IPS-NIHi11 (cell line): ENCODE results near the gene EFCAB6.

Experiments used
- DNase-seq: peaks from one replicate; pipeline ENCODE4 v3.0.0; 2012; ENCODE audit warnings: mixed read lengths, low spot score

The EFCAB6 gene

GRCh38 chr22:43846966-43847365 is 34.9 kb upstream of the EFCAB6 start:
- no peak for DNase-seq

DNA sequence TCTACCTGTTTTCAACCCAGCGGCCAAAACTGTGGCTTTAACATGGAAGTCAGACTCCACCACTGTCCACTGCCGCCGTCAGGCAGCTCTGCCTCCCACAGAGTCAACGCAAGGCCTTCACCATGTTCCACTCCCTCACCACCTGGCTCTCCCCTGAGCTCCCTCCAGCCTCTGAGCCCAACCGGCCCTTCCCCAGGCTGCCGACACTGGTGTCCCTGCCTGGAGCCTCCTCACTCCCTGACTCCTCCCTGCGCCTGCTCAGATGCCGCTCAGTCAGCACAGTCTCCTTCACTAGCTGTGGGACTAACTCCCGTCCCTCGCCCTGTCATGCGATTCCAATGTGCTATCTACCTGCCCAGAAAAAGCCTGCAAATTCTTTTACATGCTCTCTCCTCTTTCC is 33.9 kb upstream of the EFCAB6 start:
- DNase-seq = no peak

GRCh38 chr22:43844560-43845545 is 32.7 kb upstream of the EFCAB6 start:
- no peak for DNase-seq

GRCh38 chr22:43843783-43844530 is 31.9 kb upstream of the EFCAB6 start:
- DNase-seq = no peak

GRCh38 chr22:43841742-43842141 is 29.6 kb upstream of the EFCAB6 start:
- DNase-seq = no peak

DNA sequence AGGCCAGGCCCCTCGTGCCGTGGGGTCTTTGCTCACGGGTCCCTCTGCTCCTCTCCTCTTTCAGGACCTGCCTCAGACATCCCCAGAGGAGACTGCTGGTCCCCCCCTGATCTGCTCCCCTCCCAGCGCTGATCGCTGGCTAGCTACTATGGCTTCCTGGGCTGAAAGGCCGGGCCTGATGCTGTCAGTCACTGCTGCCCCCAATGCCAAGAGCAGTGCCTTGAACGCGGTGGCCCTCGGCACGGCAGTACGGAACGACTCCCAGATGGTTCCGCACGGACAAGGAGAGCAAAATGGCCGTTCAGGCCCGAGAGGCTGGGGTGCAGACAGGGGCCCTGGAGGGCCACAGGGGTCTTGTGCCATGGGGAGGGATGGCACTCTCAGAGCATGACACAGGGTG is 28.7 kb upstream of the EFCAB6 start:
- DNase-seq = no peak

DNA sequence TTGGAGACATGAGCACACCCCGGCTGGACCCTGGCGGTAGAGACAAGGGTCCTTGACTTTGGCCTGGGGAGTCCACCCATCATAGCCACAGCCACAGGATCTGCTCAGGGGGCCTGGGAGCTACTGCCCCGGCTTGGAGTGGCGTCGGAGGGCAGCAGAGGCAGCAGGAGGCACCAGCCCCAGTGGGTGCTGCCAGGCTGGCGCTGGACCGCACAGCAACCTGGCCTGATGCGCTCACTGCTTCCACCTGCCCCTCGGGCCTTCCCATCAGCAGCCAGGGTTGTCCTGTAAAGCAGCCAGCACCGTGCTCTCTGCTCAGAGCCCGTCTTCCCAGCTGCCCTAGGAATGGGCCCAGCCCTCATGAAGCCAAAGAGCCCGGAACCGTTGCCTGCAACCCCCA is 28.3 kb upstream of the EFCAB6 start:
- DNase-seq = no peak

DNA sequence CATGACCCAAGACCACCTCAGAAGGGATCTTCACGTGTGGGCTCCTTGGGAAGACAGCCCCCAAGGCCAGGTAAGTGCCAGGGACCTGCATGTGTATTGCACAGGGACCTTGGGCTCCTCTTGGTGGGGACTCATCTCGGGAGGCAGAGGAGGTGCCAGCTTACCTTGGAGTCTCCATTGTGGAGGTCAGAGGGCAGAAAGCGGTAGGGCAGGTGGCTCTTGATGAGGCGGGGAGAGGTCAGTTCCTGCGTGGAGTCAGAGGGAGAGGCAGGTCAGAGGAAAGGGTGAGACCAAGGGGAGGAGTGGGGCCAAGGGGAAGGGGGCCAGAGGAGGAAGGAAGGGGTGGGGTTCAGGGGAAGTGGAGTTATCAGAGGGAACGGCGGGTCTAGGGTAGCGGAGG is 27.7 kb upstream of the EFCAB6 start:
- DNase-seq = no peak

- DNase-seq = no peak
Measured at GRCh38 chr22:43838571-43839307, 26.6 kb upstream of the EFCAB6 start.

DNA sequence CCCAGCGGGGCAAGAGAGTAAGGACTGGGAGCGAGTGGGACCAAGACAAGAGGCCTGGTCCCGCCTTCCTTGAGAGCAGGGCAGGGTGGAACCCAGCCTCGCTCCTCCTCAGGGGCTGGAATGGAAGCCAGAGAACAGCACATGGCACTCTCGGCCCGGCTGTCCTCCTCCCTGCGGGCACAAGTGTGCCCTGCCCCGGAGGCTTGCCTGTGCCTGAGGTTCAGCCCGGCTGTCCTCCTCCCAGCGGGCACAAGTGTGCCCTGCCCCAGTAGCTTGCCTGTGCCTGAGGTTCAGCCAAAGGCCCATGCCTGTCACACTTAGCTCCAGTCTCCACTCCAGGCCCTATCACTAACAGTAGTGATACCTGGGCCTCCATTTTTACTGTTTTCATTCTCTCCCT is 26.1 kb upstream of the EFCAB6 start:
- no peak for DNase-seq

DNA sequence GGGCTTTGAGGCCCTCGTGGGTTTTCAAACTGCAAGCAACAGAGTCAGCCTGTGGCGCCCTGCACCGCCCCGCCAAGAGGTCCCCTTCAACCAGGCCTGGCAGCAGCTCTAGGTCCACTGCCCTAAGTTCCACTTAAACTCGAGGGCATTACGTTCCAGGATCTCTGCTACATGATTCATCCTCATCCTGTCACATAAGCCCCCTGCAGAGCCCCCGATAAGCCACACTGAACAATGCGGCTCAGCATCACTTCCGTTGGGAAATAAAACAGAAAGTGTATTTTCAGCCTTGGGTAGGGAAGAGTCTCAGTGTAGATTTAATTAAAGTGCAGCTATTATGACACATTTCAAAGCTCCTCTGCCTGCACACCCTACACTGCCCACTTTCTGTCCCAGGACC is 25.6 kb upstream of the EFCAB6 start:
- no peak for DNase-seq

- no peak for DNase-seq
Measured at GRCh38 chr22:43835736-43836135, 23.6 kb upstream of the EFCAB6 start.

GRCh38 chr22:43835166-43835565 is 23.1 kb upstream of the EFCAB6 start:
- DNase-seq = no peak

DNA sequence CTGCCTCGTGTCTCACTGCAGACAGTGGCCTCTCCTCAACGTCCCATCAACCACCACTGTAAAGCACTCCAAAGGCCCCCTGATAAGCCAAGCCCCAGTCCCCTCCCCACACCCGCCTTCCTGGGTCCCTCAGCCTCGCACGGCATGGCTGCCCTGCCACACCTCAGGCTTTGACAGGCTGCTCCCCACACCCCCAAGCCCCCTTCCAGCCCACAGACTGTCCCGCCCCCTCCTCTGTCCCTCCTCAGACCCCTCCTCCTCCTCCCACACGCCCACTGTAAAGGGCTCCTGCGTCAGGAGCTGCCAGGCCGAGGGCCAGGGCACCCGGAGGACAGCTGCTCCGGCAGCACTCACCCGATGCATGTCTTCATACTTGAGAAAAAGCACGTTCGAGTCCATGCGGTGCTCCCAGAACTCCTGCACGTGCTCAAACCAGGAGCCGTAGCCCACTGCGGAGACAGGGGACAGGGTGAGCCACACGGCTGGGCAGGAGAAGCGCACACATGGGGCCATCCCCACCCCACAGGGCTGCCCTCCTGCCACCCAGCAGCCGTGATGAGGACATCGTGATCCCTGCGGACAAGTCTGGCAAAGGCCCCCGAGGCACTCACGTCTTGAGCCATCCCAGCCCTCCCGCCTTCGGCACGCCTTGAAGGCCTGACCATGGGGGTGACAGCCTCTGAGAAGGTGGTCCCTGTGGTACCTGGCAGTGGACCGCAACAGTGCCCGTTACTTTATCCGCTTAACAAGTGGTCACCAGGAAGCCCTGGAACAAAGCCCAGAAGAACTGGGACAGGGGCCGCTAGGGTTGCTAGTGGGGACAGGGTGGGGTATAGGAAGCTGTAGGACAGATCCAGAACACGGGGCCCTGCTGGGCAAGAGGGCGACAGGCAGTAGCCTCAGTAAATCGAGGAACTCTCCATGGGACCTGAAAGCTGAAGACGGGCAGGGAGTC is 21.5 kb upstream of the EFCAB6 start:
- no peak for DNase-seq

DNA sequence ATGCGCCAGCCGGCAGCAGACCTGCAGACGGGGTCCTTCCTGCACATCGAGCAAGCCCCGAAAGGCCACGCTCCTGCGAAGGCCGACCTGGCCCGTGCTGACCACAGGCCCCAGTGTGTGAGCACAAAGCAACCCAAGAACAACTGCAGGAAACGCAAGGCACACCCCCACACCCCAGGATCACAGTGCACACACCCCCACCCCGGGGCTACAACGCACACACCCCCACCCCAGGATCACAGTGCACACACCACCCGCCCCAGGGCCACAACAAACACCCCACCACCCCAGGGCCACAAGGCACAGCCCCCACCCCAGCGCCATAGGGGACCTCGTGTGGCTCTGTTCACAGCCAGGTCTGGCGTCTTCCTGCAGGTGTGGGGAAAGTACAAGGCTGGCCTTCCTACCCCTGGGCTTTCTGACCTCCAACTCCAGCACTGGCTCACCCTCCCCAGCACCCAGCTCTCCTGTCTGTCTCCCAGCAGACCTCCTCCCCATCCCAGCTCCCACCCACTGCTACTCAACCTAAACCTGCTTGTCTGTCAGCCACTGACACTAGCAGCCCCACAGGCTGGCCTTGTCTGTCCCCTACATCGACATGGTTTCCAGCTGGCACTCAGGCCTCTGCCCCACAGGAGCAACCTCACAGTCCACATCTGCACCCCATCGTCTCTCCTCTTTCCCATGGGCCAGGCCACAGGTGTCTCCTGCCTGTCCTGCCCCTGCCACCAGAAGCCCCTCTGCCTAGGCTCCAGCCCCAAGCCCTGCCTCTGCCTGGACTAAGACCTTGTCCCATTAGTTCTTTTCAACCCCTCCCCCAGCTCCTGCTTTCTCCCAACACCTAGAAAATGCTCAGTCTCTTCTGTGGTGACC is 20.5 kb upstream of the EFCAB6 start:
- DNase-seq = no peak

DNA sequence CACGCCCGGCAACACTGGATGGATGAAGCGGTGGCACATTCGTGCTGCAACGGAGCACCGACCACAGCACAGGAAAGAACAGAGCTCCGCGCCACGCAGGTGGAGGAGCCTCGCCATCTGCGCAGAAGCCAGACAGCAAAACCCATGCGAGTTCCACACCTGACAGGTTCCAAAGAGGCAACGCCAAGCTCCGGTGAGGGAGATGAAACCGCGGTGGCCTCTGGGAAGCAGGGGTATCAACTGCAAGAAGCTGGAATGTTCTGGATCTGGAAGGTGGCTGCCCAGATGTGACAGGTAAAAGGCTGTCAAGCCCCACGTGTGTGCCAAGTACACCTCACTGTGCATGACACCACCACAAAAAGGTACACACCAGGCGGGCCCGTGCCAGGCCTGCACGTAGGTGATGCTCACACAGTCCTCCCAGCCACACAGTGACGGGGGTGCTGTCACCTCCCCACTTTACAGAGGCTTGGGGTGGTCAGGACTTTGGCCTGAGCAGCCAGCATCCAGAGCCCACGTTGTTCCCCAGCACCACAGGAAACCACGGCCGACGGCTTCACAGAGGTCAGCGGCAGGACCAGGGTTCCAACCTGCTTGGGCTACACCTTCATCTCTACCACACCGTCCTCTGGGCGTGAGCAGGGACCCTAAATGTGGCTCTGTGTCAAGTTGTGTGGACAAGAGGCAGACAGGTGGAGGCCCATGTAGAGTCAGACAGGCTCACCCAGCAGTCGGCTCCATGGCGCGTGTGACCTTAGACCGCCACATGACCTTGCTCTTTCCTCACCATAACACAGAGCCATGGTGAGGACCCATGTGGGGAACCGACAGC is 19.7 kb upstream of the EFCAB6 start:
- DNase-seq = no peak

DNA sequence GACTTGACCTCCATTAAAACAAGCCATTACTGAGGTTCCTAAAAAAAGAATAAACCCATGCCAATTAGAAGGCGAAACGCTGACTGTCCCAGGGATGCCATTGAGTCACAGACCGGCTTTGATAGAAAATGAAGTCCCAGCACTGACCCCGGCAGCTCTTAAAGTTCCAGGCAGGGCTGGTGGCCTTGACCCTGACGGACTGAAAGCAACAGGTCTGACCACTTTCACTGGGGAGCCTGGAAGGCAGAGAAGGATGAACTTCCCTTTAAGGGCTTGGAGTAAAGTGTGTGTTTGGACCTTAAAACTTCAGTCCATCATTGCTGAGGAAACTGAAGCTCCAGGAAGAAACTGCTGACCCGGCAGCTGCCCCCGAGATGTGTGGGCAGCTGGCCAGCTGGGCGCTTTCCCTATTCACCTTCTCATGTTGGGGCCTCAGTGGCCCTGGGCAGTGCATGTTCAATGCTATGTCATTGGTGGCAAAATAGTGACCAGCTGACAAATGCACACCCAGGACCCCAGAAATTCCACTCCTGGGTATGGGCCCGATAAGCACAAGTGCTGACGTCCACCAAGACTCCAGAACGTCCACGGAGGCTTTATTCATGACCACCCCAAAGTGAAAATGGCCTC is 18.9 kb upstream of the EFCAB6 start:
- no peak for DNase-seq

DNA sequence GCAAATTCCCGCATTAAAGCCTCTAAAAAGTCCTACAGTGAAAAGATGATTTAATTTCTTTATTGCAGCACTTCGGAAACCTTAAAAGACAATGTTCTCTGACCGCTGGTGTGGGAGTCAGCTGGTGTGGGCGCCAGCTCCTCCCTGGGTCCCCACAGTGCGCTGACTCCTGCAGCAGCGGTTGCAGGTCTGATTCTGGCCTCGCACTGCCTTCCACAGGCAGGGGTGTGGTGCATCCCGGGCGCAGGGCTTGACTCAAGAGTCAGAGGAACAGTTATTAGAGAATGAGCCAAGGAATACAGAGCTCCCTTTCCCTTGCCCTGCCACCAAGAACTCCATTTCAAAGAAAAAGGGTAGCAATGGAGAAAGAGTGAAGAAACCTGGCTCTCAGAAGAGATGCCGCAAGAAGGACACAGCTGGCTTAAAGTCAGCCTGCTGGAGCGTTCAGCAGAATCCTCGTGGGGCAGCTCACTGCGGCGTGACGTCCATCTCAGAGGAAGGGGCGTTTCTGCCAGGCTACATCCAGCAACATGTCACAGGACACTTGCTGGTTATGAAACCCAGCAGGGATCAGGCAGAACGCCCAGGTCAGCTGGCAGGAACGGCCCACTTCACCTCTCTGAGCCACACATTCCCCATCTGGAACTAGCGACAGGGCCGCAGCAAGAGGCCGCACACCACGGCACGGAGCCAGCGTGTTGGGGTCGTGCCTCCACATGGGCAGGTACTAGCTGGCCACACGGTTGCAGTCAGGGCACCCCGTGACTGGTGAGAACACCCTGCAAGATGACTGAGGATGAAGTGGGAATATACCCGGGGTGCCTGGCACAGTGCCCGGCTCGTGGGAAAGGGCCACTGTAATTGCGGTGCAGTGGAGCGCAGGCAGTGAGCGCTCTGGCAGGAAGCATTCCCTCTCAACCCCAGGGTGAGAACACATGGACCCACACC is 18.1 kb upstream of the EFCAB6 start:
- no peak for DNase-seq
